Measurements from ENCODE around the gene ULBP3. TPM values are rescaled to one million over a fixed set of nuclear protein-coding genes. Genes with fewer than 3 reads are reported as not detected.

The ULBP3 gene
- total RNA-seq: 1 to 10 TPM; 1.8 to 1.9 TPM

DNA sequence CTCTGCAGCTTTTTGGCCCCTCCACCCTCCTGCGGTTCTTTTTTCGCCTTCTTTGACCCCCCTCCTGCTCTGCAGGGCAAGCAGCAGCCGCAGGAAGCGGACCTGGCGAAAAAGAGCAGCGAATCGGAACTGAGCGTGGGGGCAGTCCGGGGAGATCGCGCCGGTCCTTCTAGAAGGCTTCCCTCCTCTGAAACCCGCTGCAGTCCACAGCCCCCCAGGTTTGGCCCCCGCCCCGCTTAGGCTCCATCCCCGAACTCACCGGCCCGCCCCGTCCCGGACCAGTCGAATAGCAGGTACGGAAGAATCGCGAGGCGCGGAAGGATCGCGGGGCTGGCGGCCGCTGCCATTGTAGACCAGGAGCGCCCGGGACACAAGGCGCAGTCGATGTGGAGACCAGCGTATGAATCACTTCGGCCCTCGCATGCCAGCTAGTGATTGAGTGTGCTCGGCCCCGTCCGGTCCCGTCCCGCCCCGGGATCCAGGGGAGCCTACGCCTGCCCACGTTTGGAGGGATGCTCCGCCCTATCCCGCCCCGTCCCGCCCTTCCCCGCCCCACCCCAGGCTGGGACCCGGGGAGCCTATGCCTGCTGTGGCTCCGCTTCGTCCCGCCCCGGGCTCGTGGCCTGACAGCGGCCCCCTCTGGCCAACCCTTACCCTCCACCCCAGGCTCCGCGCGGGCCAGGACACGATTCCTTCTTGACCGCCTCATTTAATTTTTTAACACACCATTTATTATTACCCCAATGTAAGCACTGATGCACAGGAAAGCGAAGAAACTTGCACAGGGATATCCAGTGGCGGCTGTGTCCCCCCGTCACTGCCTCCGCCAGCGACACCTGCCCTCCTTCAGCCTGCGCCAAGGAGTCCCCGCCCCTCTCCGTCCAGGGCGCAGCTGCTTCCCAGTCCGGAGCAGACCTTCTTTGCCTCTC lies at the start of gene ULBP3:
Gene ULBP3 (minus strand): TSS at position 402 of the 929 bp plus-strand sequence. CDS start 55 bp downstream, at position 347.
- H3K4me3 ChIP-seq: peak within 1 kb of the TSS; percentile 53
- DNase-seq: peak; percentile 94
- H3K9ac ChIP-seq (ENCODE audit: low read depth in 2 of 2, low read length in 2 of 2): peak within 1 kb of the TSS; percentile 73 to 81
- no peaks in the 10 kb centered on the region for H3K27me3 ChIP-seq
- H3K4me1 ChIP-seq: no peaks in the 10 kb centered on the region
- intact Hi-C loops (cut with DNase I): no loop called here
- no peaks in the 10 kb centered on the region for H3K36me3 ChIP-seq
- TF ChIP-seq, protein P1, sequence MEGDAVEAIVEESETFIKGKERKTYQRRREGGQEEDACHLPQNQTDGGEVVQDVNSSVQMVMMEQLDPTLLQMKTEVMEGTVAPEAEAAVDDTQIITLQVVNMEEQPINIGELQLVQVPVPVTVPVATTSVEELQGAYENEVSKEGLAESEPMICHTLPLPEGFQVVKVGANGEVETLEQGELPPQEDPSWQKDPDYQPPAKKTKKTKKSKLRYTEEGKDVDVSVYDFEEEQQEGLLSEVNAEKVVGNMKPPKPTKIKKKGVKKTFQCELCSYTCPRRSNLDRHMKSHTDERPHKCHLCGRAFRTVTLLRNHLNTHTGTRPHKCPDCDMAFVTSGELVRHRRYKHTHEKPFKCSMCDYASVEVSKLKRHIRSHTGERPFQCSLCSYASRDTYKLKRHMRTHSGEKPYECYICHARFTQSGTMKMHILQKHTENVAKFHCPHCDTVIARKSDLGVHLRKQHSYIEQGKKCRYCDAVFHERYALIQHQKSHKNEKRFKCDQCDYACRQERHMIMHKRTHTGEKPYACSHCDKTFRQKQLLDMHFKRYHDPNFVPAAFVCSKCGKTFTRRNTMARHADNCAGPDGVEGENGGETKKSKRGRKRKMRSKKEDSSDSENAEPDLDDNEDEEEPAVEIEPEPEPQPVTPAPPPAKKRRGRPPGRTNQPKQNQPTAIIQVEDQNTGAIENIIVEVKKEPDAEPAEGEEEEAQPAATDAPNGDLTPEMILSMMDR (IDR thresholded peaks at IDR 0.05): peak; percentile 46
- H3K27ac ChIP-seq: peak within 1 kb of the TSS; percentile 61
- no peaks in the 10 kb centered on the region for H3K9me3 ChIP-seq

DNA sequence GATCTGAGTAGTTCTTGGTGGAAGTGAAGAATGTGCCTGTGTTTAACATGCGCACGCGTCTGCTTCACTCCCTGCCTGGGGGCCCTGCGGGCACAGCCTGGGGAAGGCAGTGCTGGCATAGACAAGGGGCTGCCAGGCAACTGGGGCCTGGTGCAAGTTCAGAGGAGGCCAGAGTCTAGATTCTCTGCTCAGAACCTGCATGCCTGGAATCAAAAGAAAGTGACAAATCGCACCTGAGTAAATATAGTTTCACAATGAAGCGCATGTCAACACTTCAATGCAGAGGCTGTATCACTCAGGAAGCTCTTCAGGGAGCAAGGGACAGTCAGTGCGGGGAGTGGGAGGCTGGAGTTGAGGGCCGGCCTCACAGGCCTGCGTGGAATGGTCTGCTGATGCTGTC lies 49.7 kb upstream of the ULBP3 start:
- H3K9ac ChIP-seq (ENCODE audit: low read depth in 2 of 2, low read length in 2 of 2): peak overlapping the region in 1 of 2 donors; percentile 26
- H3K27me3 ChIP-seq: no peaks in the 10 kb centered on the region
- H3K4me1 ChIP-seq: no peaks in the 10 kb centered on the region
- no peak overlapping the region for H3K27ac ChIP-seq
- TF ChIP-seq, protein P1 (IDR thresholded peaks at IDR 0.05): no peak
- H3K9me3 ChIP-seq: no peaks in the 10 kb centered on the region
- no peaks in the 10 kb centered on the region for H3K36me3 ChIP-seq
- DNase-seq: no peak
- no peak overlapping the region for H3K4me3 ChIP-seq
- intact Hi-C loops (cut with DNase I): no loop called here

DNA sequence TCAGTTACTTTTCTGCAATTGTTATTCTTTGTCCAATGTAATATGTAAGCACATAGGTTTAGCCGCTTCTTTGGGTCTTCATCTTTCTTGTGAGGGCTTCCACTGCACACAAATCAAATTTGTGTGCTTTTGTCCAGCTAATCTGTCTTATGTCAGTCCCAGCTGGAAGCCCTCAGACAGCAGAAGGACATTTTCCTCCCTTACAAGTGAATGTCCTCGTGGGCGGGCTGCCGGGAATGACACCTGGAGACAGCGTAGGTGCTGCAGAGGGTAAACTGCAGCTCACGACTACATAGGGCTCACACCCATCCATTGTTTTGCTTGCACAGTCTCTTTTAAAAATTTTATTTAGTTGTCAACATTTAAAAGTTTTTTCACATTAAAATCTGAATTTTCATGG lies 49.3 kb upstream of the ULBP3 start:
- DNase-seq: no peak
- Histone ChIP-seq H3K36me3 (no peaks in the 10 kb centered on the region), H3K4me1 (no peaks in the 10 kb centered on the region), H3K27me3 (no peaks in the 10 kb centered on the region), H3K4me3 (no peak overlapping the region), H3K9ac (ENCODE audit: low read depth in 2 of 2, low read length in 2 of 2) (no peak overlapping the region), H3K27ac (no peak overlapping the region), H3K9me3 (no peaks in the 10 kb centered on the region)
- intact Hi-C loops (cut with DNase I): no loop called here
- TF ChIP-seq, protein P1 (IDR thresholded peaks at IDR 0.05): no peak

DNA sequence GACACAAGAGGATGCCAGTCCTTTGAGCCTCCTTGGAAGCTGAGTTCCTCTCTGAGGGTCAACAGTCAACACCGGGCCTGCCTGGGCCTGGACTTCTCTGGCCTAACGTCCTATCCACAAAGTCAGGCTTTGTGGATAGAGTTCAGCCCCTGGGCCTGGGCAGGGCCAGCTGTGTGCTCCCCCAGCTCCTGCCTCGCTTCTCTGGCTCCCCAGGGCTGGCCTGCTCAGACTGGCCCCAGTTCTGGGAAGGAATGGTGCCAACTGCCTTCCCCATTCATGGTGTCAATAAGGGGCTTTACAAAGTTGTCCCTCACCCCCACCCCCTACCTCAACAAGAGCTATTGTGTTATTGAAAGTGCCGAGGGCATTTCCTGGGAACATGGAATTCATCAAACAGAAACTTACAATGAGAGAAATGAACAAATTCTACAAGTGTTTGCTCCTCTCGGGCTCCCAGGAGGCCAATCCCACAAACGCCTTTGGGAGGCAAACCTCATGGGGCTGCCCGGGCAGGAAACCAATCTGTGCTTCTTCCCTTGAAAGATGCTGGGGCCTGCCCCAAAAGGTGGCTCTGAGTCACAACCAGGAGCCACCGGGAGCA lies 47.4 kb upstream of the ULBP3 start:
- intact Hi-C loops (cut with DNase I): no loop called here
- TF ChIP-seq, protein P1 (IDR thresholded peaks at IDR 0.05): no peak
- DNase-seq: no peak

DNA sequence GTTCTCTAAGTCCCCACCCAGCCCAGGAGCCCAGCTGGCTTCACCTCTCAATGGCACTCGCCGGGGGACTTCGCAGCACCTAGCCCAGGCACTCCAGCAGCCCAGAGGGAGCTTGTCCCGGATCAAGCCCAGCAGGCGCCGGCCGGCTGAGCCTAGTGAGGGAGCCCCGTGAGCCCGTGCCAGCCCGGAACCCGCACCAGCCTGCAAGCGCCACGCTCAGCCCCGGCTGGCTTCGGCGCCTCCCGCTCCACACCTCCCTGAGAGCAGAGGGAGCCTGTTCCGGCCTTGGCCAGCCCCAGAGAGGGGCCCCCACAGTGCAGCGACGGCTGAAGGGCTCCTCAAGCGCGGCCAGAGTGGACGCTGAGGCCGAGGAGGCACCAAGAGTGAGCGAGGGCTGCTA lies 46.8 kb upstream of the ULBP3 start:
- intact Hi-C loops (cut with DNase I): no loop called here
- TF ChIP-seq, protein P1 (IDR thresholded peaks at IDR 0.05): no peak
- H3K27ac ChIP-seq: no peak overlapping the region
- H3K4me3 ChIP-seq: no peak overlapping the region
- no peaks in the 10 kb centered on the region for H3K27me3 ChIP-seq
- no peak for DNase-seq
- no peaks in the 10 kb centered on the region for H3K36me3 ChIP-seq
- no peaks in the 10 kb centered on the region for H3K4me1 ChIP-seq
- H3K9me3 ChIP-seq: no peaks in the 10 kb centered on the region
- H3K9ac ChIP-seq (ENCODE audit: low read depth in 2 of 2, low read length in 2 of 2): no peak overlapping the region

More for the DNA sequence above, 47.4 kb upstream of the ULBP3 start:
- H3K9me3 ChIP-seq: no peaks in the 10 kb centered on the region
- H3K4me3 ChIP-seq: no peak overlapping the region
- H3K4me1 ChIP-seq: no peaks in the 10 kb centered on the region
- no peak overlapping the region for H3K9ac ChIP-seq (ENCODE audit: low read depth in 2 of 2, low read length in 2 of 2)
- H3K27ac ChIP-seq: no peak overlapping the region
- H3K36me3 ChIP-seq: no peaks in the 10 kb centered on the region
- no peaks in the 10 kb centered on the region for H3K27me3 ChIP-seq

Data from colonic mucosa (tissue), 4 donors.